Adrenal gland (tissue), 5 donors: ENCODE results near the gene PCDHB12.

Experiments
- CTCF ChIP-seq, 6 experiments: fragments of 450-650 bp in 4 of 6; fragments of 200-600 bp in 2 of 6; sonication (generic) in 1 of 6; IDR thresholded peaks; 1 replicate in 5 of 6; 2 replicates in 1 of 6; pipeline versions ENCODE4 v1.5.1 to v1.8.0; 2016 to 2021; ENCODE audit warnings: antibody characterized with exemption in 6 of 6, mild to moderate bottlenecking in 2 of 6, moderate library complexity in 1 of 6
- POLR2A ChIP-seq, 2 donors: fragments of 450-650 bp; IDR thresholded peaks; one replicate each; pipeline ENCODE4 v1.6.1; 2017; ENCODE audit warnings: antibody characterized with exemption in 2 of 2, mild to moderate bottlenecking in 2 of 2, moderate library complexity in 1 of 2
- donor health status: DM: no; HTN: no; CAD: no.

DNA sequence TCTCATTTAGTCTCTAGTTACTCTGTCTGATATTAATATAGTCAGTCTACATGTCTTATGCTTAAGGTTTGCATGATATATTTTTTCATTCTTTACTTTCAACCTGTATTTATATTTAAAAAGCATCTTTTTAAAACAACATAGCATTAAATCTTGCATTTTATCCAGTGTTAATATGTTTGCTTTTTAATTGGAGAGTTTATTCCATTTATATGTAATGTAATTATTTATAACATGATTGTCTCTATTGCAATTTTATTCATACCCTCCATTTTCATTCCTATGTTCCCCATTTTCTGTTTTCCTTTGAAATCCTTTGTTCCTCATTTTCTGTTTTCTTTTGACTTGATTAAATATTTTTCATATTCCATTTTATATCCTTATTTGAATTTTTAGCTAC is 49.9 kb downstream of the PCDHB12 start:
- no peak for TF ChIP-seq CTCF (IDR thresholded peaks at IDR 0.05)
- TF ChIP-seq POLR2A (IDR thresholded peaks at IDR 0.05): no peak
